Measurements from ENCODE around the gene HS2ST1. TPM values are rescaled to one million over a fixed set of nuclear protein-coding genes. Genes with fewer than 3 reads are reported as not detected.
"Not testable (repeated sequence)": the region's sequence is repeated elsewhere in the genome, so short reads cannot be mapped to it uniquely, and the experiment has no call there.

The HS2ST1 gene
- total and polyA plus RNA-seq, 12 donors, result 2.4 to 21.4 (median 13.6) TPM

DNA sequence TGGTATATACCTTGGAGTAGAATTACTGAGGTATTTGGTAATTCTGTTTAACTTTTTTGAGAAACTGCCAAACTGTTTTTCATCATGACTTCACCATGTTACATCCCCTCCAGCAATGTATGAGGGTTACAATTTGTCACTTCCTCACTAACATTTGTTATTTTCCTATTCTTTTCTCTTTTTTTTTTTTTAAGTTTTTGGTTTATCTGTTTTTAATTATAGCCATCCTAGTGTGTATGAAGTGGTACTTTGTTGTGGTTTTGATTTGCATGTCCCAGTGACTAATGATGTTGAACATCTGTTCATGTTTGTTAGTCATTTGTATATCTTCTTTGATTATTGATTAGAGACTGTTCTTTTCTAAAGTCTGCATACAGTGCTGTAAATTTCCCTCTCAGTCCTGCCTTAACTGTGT, 147.3 kb downstream of the HS2ST1 start:
- intact Hi-C loops (cut with DNase I), result no loop called here

DNA sequence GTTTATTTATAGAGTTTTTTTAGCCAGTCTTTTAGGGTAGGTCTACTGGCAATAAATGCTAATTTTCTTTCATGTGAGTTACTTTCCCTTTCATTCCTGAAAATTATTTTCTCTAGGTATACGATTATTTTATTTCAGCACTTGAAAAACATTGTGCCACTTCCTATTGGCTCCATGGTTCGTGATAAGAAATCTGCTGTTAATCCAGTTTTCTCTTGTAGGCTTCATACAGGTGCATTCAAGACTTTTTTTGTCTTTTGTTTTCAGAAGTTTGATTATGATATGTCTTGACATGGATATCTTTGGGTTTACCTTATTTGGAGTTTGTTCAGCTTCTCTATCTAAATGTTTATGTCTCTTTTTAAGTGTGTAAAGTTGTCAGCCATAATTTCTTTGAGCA, 148.3 kb downstream of the HS2ST1 start:
- ATAC-seq, result no peak
- Histone ChIP-seq H3K36me3 (no peaks in the 10 kb centered on the region), H3K4me1 (peaks cover 0 to 24% (median 9%) of the 10 kb centered on the region in 9 donors), H3K27ac (no peak overlapping the region), H3K27me3 (no peaks in the 10 kb centered on the region), H3K4me3 (no peak overlapping the region), H3K9me3 (peaks cover 0 to 15% (median 0%) of the 10 kb centered on the region in 11 donors)
- intact Hi-C loops (cut with DNase I), result no loop called here
- no peak for DNase-seq
- WGBS, 2 donors, result 96% methylated on average over 2 of the region's 2 CpGs
- TF ChIP-seq, protein P1, sequence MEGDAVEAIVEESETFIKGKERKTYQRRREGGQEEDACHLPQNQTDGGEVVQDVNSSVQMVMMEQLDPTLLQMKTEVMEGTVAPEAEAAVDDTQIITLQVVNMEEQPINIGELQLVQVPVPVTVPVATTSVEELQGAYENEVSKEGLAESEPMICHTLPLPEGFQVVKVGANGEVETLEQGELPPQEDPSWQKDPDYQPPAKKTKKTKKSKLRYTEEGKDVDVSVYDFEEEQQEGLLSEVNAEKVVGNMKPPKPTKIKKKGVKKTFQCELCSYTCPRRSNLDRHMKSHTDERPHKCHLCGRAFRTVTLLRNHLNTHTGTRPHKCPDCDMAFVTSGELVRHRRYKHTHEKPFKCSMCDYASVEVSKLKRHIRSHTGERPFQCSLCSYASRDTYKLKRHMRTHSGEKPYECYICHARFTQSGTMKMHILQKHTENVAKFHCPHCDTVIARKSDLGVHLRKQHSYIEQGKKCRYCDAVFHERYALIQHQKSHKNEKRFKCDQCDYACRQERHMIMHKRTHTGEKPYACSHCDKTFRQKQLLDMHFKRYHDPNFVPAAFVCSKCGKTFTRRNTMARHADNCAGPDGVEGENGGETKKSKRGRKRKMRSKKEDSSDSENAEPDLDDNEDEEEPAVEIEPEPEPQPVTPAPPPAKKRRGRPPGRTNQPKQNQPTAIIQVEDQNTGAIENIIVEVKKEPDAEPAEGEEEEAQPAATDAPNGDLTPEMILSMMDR (IDR thresholded peaks at IDR 0.05), result no peak

More for the DNA sequence above, 147.3 kb downstream of the HS2ST1 start:
- no peaks in the 10 kb centered on the region for H3K36me3 ChIP-seq
- H3K9me3 ChIP-seq, result peaks cover 0 to 9% (median 0%) of the 10 kb centered on the region in 11 donors
- DNase-seq (no peak), ATAC-seq (no peak)
- TF ChIP-seq, protein P1 (IDR thresholded peaks at IDR 0.05), result no peak
- H3K27ac ChIP-seq, result no peak overlapping the region
- H3K4me3 ChIP-seq, result no peak overlapping the region
- H3K4me1 ChIP-seq, result peaks cover 0 to 24% (median 9%) of the 10 kb centered on the region in 9 donors
- H3K27me3 ChIP-seq, result no peaks in the 10 kb centered on the region

DNA sequence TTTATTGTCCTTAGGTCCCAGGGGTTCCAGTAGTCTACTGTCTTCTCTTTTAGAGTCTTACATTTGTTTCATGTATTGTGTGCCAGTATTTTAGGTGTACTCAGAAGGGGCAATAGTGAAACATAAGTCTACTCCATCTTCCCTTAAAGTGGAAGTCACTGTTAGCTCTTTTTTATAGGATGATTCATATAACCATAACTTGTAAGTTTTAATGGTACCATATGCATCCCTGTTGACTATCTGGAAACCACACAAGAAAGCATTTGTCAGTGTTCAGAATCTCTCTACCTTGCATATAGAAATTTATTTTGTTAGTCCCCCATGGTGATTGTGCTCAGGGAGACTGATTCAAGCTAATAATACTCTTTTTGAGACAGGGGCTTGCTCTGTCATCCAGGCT, 149.9 kb downstream of the HS2ST1 start:
- peaks cover 0 to 18% (median 0%) of the 10 kb centered on the region in 11 donors for H3K9me3 ChIP-seq
- H3K4me3 ChIP-seq, result no peak overlapping the region
- no peaks in the 10 kb centered on the region for H3K36me3 ChIP-seq
- TF ChIP-seq, protein P1 (IDR thresholded peaks at IDR 0.05), result no peak
- H3K27me3 ChIP-seq, result no peaks in the 10 kb centered on the region
- intact Hi-C loops (cut with DNase I), result no loop called here
- peaks cover 0 to 11% (median 0%) of the 10 kb centered on the region in 9 donors for H3K4me1 ChIP-seq
- ATAC-seq (no peak), DNase-seq (no peak)
- H3K27ac ChIP-seq, result no peak overlapping the region

DNA sequence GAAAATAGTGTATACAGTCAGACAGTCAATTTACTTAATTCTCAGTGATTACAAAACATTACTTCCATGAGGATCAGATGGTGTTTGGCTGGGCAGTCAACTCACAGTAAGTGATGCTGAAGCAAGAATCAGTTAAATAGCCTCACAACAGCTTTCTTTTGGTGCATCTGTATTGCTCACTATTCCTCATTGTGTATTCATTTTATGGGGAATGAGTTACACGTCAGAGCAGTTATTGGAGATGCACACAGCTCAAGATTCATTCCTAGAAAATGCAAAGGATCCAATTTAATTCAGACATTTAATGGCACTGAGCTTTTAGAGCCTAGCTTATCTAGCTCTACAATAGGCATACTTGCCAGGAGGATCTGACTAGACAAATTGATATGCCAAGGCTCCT, 150.6 kb downstream of the HS2ST1 start:
- ATAC-seq (no peak), DNase-seq (no peak)
- Histone ChIP-seq H3K4me3 (no peak overlapping the region), H3K27me3 (no peaks in the 10 kb centered on the region), H3K36me3 (no peaks in the 10 kb centered on the region), H3K4me1 (peaks cover 0 to 9% (median 0%) of the 10 kb centered on the region in 9 donors), H3K9me3 (peaks cover 0 to 18% (median 0%) of the 10 kb centered on the region in 11 donors), H3K27ac (no peak overlapping the region)
- WGBS, 2 donors, result 95% methylated on average over 1 of the region's 1 CpG
- TF ChIP-seq, protein P1 (IDR thresholded peaks at IDR 0.05), result no peak
- intact Hi-C loops (cut with DNase I), result no loop called here

DNA sequence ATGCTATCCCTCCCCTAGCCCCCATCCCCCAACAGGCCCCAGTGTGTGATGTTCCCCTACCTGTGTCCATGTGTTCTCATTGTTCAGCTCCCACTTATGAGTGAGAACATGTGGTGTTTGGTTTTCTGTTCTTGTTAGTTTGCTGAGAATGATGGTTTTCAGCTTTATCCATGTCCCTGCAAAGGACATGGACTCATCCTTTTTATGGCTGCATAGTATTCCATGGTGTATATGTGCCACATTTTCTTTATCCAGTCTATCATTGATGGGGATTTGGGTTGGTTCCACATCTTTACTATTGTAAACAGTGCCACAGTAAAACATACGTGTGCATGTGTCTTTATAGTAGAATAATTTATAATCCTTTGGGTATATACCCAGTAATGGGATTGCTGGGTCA, 152.3 kb downstream of the HS2ST1 start:
- 93 to 100% methylated on average over 1 of the region's 1 CpG for WGBS, 2 donors
- H3K9me3 ChIP-seq, result peaks cover 0 to 18% (median 0%) of the 10 kb centered on the region in 11 donors
- H3K27me3 ChIP-seq; intact Hi-C loops (cut with DNase I); H3K36me3 ChIP-seq; H3K4me3 ChIP-seq; ATAC-seq; H3K27ac ChIP-seq; DNase-seq; H3K4me1 ChIP-seq: not testable (repeated sequence)

All from heart right ventricle (tissue), 16 donors.